ENCODE measurements around the gene ATP5F1E.

Gene ATP5F1E

GRCh38 chr20:58982406-58983114, 49.6 kb downstream of the ATP5F1E start:
- TF ChIP-seq, protein P1, sequence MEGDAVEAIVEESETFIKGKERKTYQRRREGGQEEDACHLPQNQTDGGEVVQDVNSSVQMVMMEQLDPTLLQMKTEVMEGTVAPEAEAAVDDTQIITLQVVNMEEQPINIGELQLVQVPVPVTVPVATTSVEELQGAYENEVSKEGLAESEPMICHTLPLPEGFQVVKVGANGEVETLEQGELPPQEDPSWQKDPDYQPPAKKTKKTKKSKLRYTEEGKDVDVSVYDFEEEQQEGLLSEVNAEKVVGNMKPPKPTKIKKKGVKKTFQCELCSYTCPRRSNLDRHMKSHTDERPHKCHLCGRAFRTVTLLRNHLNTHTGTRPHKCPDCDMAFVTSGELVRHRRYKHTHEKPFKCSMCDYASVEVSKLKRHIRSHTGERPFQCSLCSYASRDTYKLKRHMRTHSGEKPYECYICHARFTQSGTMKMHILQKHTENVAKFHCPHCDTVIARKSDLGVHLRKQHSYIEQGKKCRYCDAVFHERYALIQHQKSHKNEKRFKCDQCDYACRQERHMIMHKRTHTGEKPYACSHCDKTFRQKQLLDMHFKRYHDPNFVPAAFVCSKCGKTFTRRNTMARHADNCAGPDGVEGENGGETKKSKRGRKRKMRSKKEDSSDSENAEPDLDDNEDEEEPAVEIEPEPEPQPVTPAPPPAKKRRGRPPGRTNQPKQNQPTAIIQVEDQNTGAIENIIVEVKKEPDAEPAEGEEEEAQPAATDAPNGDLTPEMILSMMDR (IDR thresholded peaks at IDR 0.05; ENCODE audit: low read depth, low read length, missing control alignments): no peak
- no peak for DNase-seq (ENCODE audit: low read depth)
- H3K4me3 ChIP-seq (ENCODE audit: low read depth, low read length): peak overlapping the region; percentile 73
- in situ Hi-C loops (cut with HindIII; ENCODE audit: low sequenced_read_pairs): no loop called here

DNA sequence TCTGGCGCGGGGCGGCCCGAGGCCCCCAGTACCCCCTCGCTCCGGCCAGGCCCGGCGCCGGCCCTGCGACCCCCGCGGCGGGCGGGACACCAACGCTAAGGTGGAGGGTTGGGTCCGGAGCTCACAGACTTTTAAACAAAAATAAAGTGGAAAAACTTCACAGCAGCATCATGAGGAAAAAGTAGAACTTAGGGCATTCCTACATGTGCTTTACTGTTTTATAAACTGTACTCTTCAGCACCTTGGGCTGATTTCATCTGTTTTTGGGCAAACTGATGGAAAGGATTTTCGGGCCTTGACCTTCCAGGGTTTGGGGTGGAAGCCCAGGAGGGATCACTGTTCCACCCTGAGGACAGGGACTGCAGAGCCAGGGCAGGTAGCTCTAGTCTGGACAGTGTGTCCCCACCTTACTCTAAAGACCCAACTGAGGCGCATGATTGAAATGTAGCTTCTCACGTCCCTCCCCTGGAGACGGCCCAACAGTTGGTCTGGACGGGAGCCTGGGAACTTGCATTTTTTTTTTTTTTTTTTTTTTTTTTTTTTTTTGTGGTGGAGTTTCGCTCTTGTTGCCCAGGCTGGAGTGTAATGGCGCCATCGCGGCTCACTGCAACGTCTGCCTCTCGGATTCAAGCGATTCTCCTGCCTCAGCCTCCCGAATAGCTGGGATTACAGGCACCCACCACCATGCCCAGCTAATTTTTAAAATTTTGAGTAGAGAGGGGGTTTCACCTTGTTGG, 50.3 kb downstream of the ATP5F1E start:
- in situ Hi-C loops (cut with HindIII; ENCODE audit: low sequenced_read_pairs): no loop called here
- no peak for DNase-seq (ENCODE audit: low read depth)
- TF ChIP-seq, protein P1 (IDR thresholded peaks at IDR 0.05; ENCODE audit: low read depth, low read length, missing control alignments): no peak
- peak overlapping the region; percentile 73 for H3K4me3 ChIP-seq (ENCODE audit: low read depth, low read length)

- peak within 1 kb of the TSS; percentile 73 for H3K4me3 ChIP-seq (ENCODE audit: low read depth, low read length)
- TF ChIP-seq, protein P1 (IDR thresholded peaks at IDR 0.05; ENCODE audit: low read depth, low read length, missing control alignments): no peak
- peak; percentile 29 for DNase-seq (ENCODE audit: low read depth)
- in situ Hi-C loops (cut with HindIII; ENCODE audit: low sequenced_read_pairs): no loop called here
These were observed 51.2 kb downstream of the ATP5F1E start, which contains the start of gene NELFCD for GRCh38 chr20:58980711-58981627. Gene NELFCD (plus strand): TSS chr20:58981256. CDS start chr20:58981310, 54 bp downstream.

- in situ Hi-C loops (cut with HindIII; ENCODE audit: low sequenced_read_pairs): loop anchor here (10.0 kb wide), 1 partner anchor 64 kb away; no protein-coding TSS in a partner anchor
- TF ChIP-seq, protein P1 (IDR thresholded peaks at IDR 0.05; ENCODE audit: low read depth, low read length, missing control alignments): no peak
- H3K4me3 ChIP-seq (ENCODE audit: low read depth, low read length): no peak overlapping the region
- DNase-seq (ENCODE audit: low read depth): no peak
These were observed 53.6 kb downstream of the ATP5F1E start for GRCh38 chr20:58978351-58979190.

DNA sequence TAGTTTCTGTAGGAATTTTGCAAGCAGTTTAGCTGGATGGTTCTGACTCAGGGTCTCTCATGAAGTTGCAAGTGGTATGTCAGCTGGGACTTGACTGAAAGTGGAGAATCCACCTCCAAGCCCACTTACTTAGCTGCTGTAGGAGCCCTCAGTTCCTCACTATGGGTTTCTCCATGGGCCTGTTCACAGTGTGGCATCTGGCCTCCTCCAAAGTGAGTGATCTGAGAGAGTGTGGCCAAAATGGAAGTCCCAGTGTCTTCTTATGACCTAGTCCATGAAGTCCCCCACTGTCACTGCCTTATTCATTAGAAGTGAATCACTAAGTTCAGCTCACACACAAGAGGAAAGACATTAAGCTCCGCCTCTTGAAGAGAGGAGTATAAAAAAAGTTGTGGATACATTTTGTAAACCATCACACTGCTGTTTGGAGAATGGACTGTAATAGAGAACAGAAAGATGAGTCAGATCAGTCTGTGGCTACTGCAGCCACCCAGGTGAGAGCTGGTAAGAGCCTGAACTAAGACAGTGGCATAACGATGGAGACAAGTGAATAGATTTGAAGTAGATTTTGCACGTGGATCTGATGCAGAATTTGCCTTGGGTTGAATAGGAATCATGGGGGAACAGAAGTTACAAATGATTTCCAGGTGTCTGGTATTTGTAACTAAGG, 55.9 kb downstream of the ATP5F1E start:
- TF ChIP-seq, protein P1 (IDR thresholded peaks at IDR 0.05; ENCODE audit: low read depth, low read length, missing control alignments): no peak
- in situ Hi-C loops (cut with HindIII; ENCODE audit: low sequenced_read_pairs): loop anchor here (10.0 kb wide), 1 partner anchor 61 kb away; no protein-coding TSS in a partner anchor
- H3K4me3 ChIP-seq (ENCODE audit: low read depth, low read length): no peak overlapping the region
- DNase-seq (ENCODE audit: low read depth): no peak
